Upper lobe of left lung (tissue), 4 donors: Measurements from ENCODE around the gene ZNF574.

ENCODE experiments used
- POLR2A ChIP-seq, 4 donors: fragments of 450-650 bp; IDR thresholded peaks; one replicate each; pipeline ENCODE4 v1.5.1; 2016 to 2017; ENCODE audit warnings: antibody characterized with exemption in 4 of 4, mild to moderate bottlenecking in 2 of 4
- POLR2AphosphoS5 ChIP-seq, 2 donors: sonication (generic); formaldehyde crosslinking; IDR thresholded peaks; one replicate each; pipeline ENCODE4 v1.5.1; 2017; ENCODE audit warnings: antibody characterized with exemption in 2 of 2
- TF ChIP-seq, protein P1 (sequence below), 6 experiments: fragments of 450-650 bp in 4 of 6; fragments of 200-600 bp in 2 of 6; sonication (generic) in 2 of 6; IDR thresholded peaks; one replicate each; pipeline ENCODE4 v1.5.1; 2016 to 2019; ENCODE audit warnings: antibody characterized with exemption in 6 of 6

DNA sequence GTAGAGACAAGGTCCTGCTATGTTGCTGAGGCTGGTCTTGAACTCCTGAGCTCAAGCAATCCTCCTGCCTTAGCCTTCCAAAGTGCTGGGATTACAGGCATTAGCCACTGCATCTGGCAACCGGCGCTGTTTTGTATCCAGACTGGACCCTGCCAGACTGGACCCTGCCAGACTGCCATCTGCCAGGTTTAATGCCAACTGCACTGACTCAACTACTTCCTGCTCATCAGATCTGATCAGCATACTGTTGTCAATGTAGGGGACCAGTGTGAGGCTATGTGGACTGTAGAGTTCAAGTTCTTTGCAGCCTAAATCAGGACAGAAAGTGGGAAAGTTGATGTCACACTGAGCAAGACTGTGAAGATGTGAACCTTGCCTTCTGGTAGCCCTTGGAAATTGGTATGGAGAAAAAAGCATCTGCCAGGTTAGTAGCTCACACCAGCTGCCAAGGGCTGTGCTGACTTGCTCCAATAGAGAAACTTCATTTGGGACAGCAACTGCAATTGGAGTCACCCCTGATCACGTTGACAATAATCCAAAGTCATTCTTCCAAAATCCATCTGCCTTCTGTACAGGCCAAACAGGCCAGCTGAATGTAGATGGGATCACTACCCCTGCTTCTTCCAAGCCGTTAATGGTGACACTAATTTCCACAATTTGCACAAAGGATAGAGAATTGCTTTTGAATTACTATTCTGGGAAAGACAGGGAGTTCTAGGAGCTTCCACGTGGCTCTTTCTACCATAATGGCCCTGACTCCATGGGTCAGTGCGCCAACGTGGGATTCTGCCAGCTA lies 45.1 kb upstream of the ZNF574 start:
- TF ChIP-seq, protein P1, sequence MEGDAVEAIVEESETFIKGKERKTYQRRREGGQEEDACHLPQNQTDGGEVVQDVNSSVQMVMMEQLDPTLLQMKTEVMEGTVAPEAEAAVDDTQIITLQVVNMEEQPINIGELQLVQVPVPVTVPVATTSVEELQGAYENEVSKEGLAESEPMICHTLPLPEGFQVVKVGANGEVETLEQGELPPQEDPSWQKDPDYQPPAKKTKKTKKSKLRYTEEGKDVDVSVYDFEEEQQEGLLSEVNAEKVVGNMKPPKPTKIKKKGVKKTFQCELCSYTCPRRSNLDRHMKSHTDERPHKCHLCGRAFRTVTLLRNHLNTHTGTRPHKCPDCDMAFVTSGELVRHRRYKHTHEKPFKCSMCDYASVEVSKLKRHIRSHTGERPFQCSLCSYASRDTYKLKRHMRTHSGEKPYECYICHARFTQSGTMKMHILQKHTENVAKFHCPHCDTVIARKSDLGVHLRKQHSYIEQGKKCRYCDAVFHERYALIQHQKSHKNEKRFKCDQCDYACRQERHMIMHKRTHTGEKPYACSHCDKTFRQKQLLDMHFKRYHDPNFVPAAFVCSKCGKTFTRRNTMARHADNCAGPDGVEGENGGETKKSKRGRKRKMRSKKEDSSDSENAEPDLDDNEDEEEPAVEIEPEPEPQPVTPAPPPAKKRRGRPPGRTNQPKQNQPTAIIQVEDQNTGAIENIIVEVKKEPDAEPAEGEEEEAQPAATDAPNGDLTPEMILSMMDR (IDR thresholded peaks at IDR 0.05) = no peak
- TF ChIP-seq POLR2AphosphoS5 (IDR thresholded peaks at IDR 0.05) (no peak), POLR2A (IDR thresholded peaks at IDR 0.05) (no peak)
